ENCODE results near the gene VPS16.

VPS16 gene

GRCh38 chr20:2840138-2840966, at the start of gene VPS16, which contains the start of gene PCED1A:
TSS of gene VPS16 (plus strand) at chr20:2840745. CDS start at chr20:2840775, 30 bp downstream.
TSS of gene PCED1A (minus strand) at chr20:2840655. CDS start at chr20:2839912, 743 bp downstream.
- DNase-seq = peak; percentile 82

DNA sequence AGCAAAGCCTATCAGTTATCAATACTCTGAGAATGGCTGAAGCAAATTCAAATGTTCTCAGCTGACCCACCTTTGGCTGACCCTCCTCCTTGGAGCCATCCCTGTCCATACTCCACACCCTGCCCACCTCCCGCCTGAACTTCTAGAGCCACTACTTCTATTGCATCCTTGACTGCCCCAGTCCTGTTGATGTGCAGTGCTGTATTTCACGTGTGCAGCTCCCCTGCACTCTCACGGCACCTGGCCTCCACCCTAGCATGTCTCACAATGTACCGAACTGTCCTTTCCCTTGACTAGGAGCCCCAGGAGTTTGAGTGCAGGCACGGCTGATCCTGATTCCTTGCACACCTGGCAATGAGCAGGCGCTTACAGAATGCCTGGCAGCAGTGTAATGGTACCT, 47.1 kb upstream of the VPS16 start:
- no peak for DNase-seq

- no peak for DNase-seq
Observed at GRCh38 chr20:2794202-2794748, 46.3 kb upstream of the VPS16 start.

- no peak for DNase-seq
Observed at GRCh38 chr20:2794866-2795447, 45.6 kb upstream of the VPS16 start.

DNA sequence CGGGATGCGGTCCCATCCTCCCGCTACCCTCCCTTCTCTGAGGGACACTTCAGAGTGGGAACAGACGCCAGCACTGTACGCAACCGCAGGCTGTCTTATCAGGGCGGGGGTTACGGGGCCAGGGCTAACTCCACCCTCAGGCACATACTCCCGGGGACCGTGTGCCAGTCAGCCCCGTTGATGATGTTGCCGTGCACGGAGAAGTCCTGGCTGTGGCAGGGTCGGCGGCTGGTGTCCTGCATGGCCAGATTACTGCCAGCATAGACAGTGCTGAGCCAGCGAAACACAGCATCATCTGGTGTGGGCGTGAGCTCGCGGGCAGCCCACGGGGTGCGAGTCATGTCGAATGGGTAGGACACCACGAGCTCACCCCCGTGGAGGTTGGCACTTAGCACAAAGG, 45.1 kb upstream of the VPS16 start:
- DNase-seq = no peak

GRCh38 chr20:2796011-2796660, 44.4 kb upstream of the VPS16 start:
- DNase-seq = no peak

GRCh38 chr20:2797136-2797983, 43.2 kb upstream of the VPS16 start:
- DNase-seq = no peak

- DNase-seq = no peak
Observed at GRCh38 chr20:2798095-2798805, 42.3 kb upstream of the VPS16 start.

DNA sequence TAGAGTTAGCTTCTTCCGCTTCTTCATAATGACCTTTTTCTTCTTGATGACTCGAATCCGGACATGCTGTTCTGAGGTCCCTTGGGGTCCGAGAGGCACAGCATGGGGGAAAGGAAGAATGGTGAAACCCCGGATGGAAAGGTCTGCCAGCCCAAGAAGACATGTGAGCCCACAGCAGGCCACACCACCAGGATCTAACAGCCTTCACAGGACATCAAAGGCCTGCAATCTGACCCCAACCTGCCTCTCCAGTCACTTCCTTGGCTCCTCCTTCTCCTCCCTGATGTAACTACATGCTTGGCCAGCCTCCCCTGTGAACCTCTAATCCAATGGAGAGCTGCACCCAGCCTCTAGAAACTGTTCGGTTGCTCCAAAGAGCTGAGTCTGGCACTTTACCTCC, 41.7 kb upstream of the VPS16 start:
- DNase-seq = no peak

DNA sequence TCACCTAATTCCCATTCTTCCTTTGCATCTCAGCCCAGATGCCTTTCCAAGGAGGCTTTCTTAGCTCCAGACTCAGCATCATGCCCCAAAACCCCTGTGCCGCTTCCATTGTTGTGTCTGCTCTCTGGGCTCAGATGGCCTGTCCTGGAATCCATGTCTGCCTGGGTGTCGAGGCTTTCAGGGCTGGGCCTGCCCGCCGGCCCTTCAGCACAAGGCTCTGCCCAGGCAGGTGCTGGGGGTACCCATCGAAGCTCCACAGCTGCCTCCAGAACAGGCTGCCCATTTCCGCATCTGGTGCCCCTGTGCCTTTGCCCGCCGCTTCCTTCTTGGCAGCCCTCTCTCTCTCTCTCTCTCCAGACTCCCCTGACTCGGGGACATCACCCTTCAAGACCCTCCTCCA, 41.3 kb upstream of the VPS16 start:
- DNase-seq = no peak

- DNase-seq = no peak
Observed at GRCh38 chr20:2799688-2800520, 40.6 kb upstream of the VPS16 start.

DNA sequence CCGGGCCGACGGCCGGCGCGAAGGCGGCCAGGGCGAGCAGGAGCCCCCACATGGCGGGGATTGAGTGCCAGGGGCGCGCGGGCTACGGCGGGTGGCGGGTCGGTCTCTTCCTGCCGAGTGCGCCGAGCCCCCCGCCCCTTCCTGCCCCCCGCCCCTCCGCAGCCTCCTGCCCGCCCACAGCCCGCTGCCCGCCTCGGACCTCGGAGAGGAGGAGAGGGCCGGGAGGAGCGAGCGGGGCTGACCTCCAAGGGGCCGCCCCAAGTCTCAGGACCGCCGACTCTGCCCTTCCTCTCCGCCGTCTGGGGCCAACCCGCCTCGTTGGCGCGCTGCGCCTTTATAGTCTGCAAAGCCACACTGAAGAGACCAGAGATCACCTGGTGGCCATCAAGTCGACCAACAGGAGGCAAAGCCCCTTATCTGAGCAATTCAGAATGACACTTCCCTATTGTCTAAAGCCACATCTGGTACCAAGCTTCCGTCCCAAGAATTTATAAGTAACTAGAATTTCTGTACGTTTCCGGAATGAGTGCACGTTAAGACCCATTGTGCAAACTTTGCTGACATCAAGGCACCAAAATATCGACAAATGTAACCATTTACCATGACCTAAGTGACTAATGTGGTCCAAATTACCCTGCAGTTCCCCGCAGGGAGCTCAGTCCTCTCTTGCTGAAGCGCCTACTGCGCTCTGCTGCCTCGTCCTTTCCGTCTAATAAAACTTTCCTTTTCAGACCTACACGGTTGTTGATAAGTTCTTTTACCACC, 39.8 kb upstream of the VPS16 start, which contains the start of gene CPXM1:
Gene CPXM1 (minus strand): TSS at position 107 of the 765 bp plus-strand sequence. CDS start 55 bp downstream, at position 52.
- peak; percentile 45 for DNase-seq

DNA sequence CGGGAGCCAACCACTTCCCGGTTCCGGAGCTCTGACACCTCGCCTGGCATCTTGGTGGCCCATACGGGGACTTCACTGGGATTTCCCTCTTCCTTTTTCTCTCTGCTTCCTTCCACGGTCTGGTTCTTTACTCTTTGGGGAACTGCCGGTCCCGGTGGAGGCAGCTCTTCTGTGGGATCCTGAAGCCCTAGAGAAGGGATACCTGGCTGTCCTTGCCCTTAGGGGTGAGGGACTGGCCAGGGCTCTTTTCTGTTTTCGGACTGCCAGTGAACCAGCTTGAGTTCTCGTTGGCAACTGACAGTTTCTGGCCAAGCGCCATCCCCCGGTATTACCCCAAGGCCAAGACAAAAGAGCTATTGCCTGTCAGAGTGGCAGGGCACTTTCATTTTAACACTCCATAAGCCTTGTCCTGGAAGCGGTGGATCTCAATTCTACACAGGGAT, 39.2 kb upstream of the VPS16 start:
- DNase-seq = peak; percentile 16

DNA sequence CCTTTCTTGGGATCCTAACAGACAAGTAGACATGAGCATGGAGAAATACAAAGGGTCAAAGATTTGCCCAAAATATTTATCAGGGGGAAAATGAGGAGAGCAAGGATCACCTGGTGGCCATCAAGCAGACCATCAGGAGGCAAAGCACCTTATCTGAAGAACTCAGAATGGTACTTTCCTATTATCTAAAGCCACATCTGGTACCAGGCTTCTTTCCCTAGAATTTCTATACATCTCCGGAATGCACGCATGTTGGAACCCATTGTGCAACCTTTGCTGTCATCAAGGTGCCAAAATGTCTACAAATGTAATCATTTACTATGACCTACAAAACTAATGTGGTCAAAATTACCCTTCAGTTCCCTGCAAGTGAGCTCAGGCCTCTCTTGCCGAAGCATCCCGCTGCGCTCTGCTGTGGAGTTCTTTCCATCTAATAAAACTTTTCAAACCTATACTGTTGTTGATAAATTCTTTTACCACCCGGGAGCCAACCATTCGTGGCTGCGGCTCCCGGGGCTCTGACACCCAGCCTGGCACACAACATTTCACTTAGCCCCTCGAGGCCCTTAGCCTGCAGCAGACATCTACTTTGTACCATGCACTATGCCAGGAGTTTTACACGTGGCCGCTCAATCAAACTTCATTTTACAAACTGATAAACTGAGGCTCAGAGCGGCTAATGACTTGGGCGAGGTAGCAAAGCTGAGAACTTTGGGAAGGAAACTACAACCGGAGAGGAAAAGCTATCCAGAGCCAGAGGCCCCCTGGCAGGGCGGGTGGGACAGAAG, 36.3 kb upstream of the VPS16 start:
- no peak for DNase-seq

DNA sequence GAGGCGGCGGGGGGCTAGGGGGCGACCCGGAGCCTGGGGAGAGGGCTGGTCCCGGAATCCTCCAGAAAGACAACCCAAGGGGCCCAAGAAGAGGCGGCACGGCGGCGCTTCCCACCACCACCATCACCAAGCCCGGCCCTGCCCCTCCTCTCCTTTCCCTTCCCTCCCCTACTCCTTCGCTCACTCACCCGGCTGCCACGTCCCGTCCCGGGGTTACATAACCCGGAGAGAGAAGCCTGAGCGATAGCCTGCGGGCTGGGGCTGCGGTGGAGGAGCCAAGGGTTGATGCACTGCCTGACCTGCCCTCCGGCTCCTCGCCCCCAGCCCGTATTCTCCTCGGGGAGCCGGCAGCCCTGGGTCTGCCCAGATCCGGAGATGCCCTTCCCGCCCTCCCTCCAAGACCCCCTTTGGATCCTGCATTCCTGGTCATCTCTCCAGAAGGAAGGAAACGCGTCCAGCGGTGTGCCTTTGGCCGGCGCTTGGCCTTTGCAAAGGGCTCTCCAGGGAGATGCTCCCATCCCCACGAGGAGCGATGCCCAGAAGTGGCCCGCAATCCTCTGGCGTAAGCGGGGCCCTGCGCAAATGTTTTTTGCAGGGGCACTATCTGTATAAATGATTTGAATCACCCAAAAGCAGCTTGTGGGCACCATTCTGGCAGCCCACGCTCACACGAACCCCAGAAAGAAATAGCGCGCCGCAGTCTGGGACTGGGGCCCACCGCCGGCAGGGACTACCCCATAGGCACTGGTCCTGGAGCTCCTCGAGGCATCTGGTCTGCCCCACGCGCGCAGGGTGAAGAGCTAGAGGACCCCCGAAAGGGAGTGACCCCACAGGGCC, 35.5 kb upstream of the VPS16 start:
- DNase-seq = no peak

- DNase-seq = no peak
Observed at GRCh38 chr20:2805689-2806350, 34.7 kb upstream of the VPS16 start.

DNA sequence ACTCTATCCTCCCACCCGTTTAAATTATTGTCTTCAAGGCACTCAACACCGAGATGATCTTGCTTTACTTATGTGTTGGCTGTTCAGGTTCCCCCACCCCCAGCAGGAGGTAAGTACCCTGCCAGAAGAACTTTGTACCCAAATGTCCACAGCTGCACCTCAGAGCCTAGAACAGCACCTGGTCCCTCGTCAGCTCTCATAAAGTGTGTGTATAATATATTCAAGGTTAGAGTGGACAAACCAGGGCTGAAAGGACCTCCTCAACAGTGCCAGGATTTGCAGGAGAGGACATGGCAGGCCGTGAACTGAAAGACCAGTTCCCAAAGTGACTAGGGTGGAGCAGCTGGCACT, 34.2 kb upstream of the VPS16 start:
- no peak for DNase-seq

DNA sequence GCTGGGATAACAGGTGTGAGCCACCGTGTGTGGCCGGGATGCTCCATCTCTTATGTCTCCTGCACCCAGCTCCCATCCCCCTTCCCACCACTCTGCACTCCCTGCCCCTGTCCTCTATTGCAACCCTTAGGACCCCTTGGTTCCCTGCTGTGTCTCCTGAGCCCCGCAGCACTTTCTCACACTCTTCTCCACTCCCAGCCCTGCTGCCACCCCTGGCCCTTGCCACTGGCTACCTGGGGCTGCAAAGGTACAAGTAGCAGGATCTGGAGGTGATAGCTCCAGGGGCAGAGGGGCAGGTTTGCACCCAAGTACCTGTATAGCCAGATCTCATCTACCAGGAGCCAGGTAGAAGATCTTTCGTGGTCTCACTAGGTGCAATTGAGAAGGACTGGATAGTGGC, 33.5 kb upstream of the VPS16 start:
- no peak for DNase-seq

Data from NCI-H1105 (cell line).